Uterus (tissue), 2 donors: ENCODE data around the gene SLC25A44.

Experiments
- POLR2A ChIP-seq, 2 donors: fragments of 450-650 bp; IDR thresholded peaks; one replicate each; pipeline ENCODE4 v1.6.1; 2016; ENCODE audit warnings: antibody characterized with exemption in 2 of 2, mild to moderate bottlenecking in 1 of 2, moderate library complexity in 1 of 2
- TF ChIP-seq, protein P1 (sequence below), 4 experiments: fragments of 200-600 bp in 2 of 4; fragments of 450-650 bp in 2 of 4; sonication (generic) in 2 of 4; IDR thresholded peaks; one replicate each; pipeline ENCODE4 v1.5.1; 2016 to 2019; ENCODE audit warnings: antibody characterized with exemption in 4 of 4, mild to moderate bottlenecking in 2 of 4, moderate library complexity in 1 of 4

GRCh38 chr1:156160743-156161171, 33.1 kb upstream of the SLC25A44 start:
- TF ChIP-seq, protein P1, sequence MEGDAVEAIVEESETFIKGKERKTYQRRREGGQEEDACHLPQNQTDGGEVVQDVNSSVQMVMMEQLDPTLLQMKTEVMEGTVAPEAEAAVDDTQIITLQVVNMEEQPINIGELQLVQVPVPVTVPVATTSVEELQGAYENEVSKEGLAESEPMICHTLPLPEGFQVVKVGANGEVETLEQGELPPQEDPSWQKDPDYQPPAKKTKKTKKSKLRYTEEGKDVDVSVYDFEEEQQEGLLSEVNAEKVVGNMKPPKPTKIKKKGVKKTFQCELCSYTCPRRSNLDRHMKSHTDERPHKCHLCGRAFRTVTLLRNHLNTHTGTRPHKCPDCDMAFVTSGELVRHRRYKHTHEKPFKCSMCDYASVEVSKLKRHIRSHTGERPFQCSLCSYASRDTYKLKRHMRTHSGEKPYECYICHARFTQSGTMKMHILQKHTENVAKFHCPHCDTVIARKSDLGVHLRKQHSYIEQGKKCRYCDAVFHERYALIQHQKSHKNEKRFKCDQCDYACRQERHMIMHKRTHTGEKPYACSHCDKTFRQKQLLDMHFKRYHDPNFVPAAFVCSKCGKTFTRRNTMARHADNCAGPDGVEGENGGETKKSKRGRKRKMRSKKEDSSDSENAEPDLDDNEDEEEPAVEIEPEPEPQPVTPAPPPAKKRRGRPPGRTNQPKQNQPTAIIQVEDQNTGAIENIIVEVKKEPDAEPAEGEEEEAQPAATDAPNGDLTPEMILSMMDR (IDR thresholded peaks at IDR 0.05) = no peak
- no peak for TF ChIP-seq POLR2A (IDR thresholded peaks at IDR 0.05)
